Peyer's patch (tissue), 4 donors: ENCODE measurements around the gene GTF3A.

ENCODE experiments used
- CTCF ChIP-seq, 6 experiments: fragments of 450-650 bp in 4 of 6; fragments of 200-600 bp in 2 of 6; sonication (generic) in 1 of 6; IDR thresholded peaks; one replicate each; pipeline ENCODE4 v1.5.1; 2017 to 2019; ENCODE audit warnings: antibody characterized with exemption in 6 of 6, mild to moderate bottlenecking in 3 of 6, moderate library complexity in 1 of 6
- POLR2A ChIP-seq, 2 donors: fragments of 450-650 bp; IDR thresholded peaks; one replicate each; pipeline ENCODE4 v1.5.1; 2017; ENCODE audit warnings: antibody characterized with exemption in 2 of 2, mild to moderate bottlenecking in 2 of 2, moderate library complexity in 2 of 2

GRCh38 chr13:27419328-27419727 lies 5.1 kb upstream of the GTF3A start:
- TF ChIP-seq CTCF (IDR thresholded peaks at IDR 0.05) (no peak), POLR2A (IDR thresholded peaks at IDR 0.05) (no peak)
